Thyroid gland (tissue), 4 donors: Measurements from ENCODE around the gene ATP9B.

ENCODE experiments used
- CTCF ChIP-seq, 6 experiments: fragments of 200-600 bp in 3 of 6; fragments of 450-650 bp in 3 of 6; sonication (generic) in 3 of 6; IDR thresholded peaks; one replicate each; pipeline ENCODE4 v1.5.1; 2016 to 2019; ENCODE audit warnings: antibody characterized with exemption in 6 of 6, mild to moderate bottlenecking in 2 of 6, inconsistent platforms in 1 of 6, moderate library complexity in 1 of 6
- POLR2A ChIP-seq, 2 donors: fragments of 450-650 bp; IDR thresholded peaks; one replicate each; pipeline ENCODE4 v1.6.1; 2017; ENCODE audit warnings: antibody characterized with exemption in 2 of 2, mild to moderate bottlenecking in 2 of 2, moderate library complexity in 1 of 2

DNA sequence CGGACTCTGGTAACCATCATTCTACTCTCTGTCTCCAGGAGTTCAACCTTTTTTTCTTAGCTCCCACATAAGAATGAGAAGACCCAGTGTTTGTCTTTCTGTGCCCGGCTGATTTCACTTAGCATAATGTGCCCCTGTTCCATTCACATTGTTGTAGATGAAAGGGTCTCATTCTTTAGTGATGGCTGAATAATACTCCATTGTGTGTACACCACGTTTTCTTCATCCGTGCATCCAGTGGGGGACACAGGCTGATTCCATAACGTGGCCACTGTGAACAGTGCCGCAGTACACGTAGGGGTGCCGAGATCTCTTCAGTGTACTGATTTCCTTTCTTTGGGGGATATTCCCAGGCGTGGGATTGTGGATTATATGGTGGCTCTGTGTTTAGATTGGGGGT, 254.3 kb downstream of the ATP9B start:
- TF ChIP-seq CTCF (IDR thresholded peaks at IDR 0.05), result no peak
- no peak for TF ChIP-seq POLR2A (IDR thresholded peaks at IDR 0.05)
